Large intestine (tissue), 3 donors: ENCODE measurements around the gene SLC26A4. TPM values are rescaled to one million over a fixed set of nuclear protein-coding genes. Genes with fewer than 3 reads are reported as not detected.

Experiments
- DNase-seq, 2 donors: peaks; one replicate each; pipeline versions ENCODE4 v3.0.0 to v3.0.0-alpha.2; 2013
- H3K27ac ChIP-seq: one replicate; pipeline ENCODE4 v1.5.1; 2013; ENCODE audit warnings: low read length
- H3K27me3 ChIP-seq: 2 replicates; pipeline ENCODE4 v1.6.1; 2013; ENCODE audit warnings: low read length; ENCODE audit not compliant: control insufficient read depth, insufficient read depth
- H3K36me3 ChIP-seq: 2 replicates; pipeline ENCODE4 v1.6.1; 2013; ENCODE audit warnings: low read length; ENCODE audit not compliant: control insufficient read depth, insufficient read depth
- H3K4me1 ChIP-seq: one replicate; pipeline ENCODE4 v1.6.1; 2013; ENCODE audit warnings: low read length; ENCODE audit not compliant: control insufficient read depth, insufficient read depth
- H3K4me3 ChIP-seq: one replicate; pipeline ENCODE4 v1.5.1; 2013; ENCODE audit warnings: low read length
- H3K9me3 ChIP-seq: one replicate; pipeline ENCODE4 v1.6.1; 2013; ENCODE audit warnings: mild to moderate bottlenecking, low read depth, low read length, moderate library complexity; ENCODE audit not compliant: control insufficient read depth
- WGBS: methylation state at CpG from one replicate; pipeline ENCODE4 v1.1.5; 2013; ENCODE audit warnings: low lambda C conversion rate; ENCODE audit not compliant: insufficient coverage; 5-methylcytosine and 5-hydroxymethylcytosine counted together
- polyA plus RNA-seq: library from polyadenylated mRNA; unstranded; fragments of 120-200 nt; gene quantifications from one replicate; pipeline ENCODE4 v1.2.1, GENCODE V29; 2013

The SLC26A4 gene
- polyA plus RNA-seq, 1 donor: 0.28 TPM

- H3K36me3 ChIP-seq: no peaks in the 10 kb centered on the region
- peaks cover 53% of the 10 kb centered on the region for H3K27me3 ChIP-seq
- no peak overlapping the region for H3K27ac ChIP-seq
- H3K4me3 ChIP-seq: no peak overlapping the region
- H3K4me1 ChIP-seq: no peaks in the 10 kb centered on the region
- DNase-seq: no peak
- H3K9me3 ChIP-seq: no peaks in the 10 kb centered on the region
Measured at GRCh38 chr7:107658467-107658866, 2.2 kb upstream of the SLC26A4 start.

DNA sequence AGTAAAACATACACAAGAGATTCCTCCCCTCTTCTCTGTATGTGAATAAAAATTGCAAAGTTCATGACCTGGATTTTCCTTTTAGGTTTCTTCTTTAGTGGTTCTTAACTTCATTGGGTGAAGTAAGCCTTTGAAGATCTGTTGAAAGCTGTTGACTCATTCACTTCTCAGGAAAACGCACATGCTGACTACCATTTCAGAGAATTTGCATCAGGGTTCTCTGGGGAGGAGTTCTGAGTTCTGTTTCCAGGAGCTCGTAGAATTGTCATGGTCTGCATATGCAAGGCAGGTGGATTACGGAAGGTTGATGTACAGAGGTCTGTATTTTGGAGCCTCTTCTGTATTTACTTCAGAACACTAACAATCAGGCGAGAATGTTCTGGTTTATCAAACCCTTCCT, 962 bp upstream of the SLC26A4 start:
- 100% methylated on average over 1 of the region's 4 CpGs for WGBS
- no peaks in the 10 kb centered on the region for H3K4me1 ChIP-seq
- H3K9me3 ChIP-seq: no peaks in the 10 kb centered on the region
- H3K4me3 ChIP-seq: no peak overlapping the region
- H3K36me3 ChIP-seq: no peaks in the 10 kb centered on the region
- H3K27ac ChIP-seq: no peak overlapping the region
- no peak for DNase-seq
- H3K27me3 ChIP-seq: peaks cover 55% of the 10 kb centered on the region

- no peak overlapping the region for H3K27ac ChIP-seq
Measured at GRCh38 chr7:107661081-107661864, 645 bp downstream of the SLC26A4 start.

GRCh38 chr7:107661865-107662379, 1.3 kb downstream of the SLC26A4 start:
- Histone ChIP-seq H3K36me3 (no peaks in the 10 kb centered on the region), H3K27me3 (peaks cover 55% of the 10 kb centered on the region), H3K9me3 (no peaks in the 10 kb centered on the region), H3K4me3 (peak overlapping the region; percentile 44), H3K4me1 (no peaks in the 10 kb centered on the region), H3K27ac (no peak overlapping the region)
- WGBS: no CpG with 5 or more reads among the region's 20 CpGs
- DNase-seq: no peak

More at GRCh38 chr7:107661081-107661864, 645 bp downstream of the SLC26A4 start:
- Histone ChIP-seq H3K4me3 (peak overlapping the region; percentile 44), H3K36me3 (no peaks in the 10 kb centered on the region), H3K9me3 (no peaks in the 10 kb centered on the region), H3K4me1 (no peaks in the 10 kb centered on the region), H3K27me3 (peaks cover 56% of the 10 kb centered on the region)
- peak; percentile 51 to 74 for DNase-seq
- WGBS: 19% methylated on average over 3 of the region's 73 CpGs

- no peaks in the 10 kb centered on the region for H3K36me3 ChIP-seq
- no peaks in the 10 kb centered on the region for H3K4me1 ChIP-seq
- WGBS: no CpG with 5 or more reads among the region's 4 CpGs
- DNase-seq: no peak
- H3K27ac ChIP-seq: no peak overlapping the region
- no peaks in the 10 kb centered on the region for H3K9me3 ChIP-seq
- peaks cover 59% of the 10 kb centered on the region for H3K27me3 ChIP-seq
- H3K4me3 ChIP-seq: no peak overlapping the region
Measured at GRCh38 chr7:107663196-107663595, 2.6 kb downstream of the SLC26A4 start.

- WGBS: no CpG with 5 or more reads among the region's 1 CpG
- Histone ChIP-seq H3K9me3 (no peaks in the 10 kb centered on the region), H3K4me3 (no peak overlapping the region), H3K27me3 (peaks cover 38% of the 10 kb centered on the region), H3K4me1 (no peaks in the 10 kb centered on the region), H3K27ac (no peak overlapping the region), H3K36me3 (no peaks in the 10 kb centered on the region)
- DNase-seq: no peak
Measured at GRCh38 chr7:107666790-107667189, 6.2 kb downstream of the SLC26A4 start.

DNA sequence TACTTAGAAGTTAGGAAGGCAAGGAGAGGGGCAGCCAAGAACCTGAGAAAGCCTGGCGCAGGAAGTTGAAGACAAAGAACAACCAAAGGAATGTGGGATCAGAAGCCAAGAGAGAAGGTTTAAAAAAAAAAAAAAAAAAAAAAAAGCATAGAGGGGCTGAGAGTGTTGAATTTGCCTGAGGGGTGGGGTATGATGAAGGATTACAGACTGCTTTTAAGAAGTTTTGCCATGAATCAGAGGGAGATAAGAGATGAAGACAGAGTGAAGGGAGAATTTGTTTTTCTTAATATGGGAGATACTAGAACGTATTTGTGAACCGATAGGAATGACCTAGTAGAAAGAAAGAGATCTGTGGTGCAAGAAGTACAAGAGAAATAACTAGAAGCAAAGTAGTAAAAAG, 6.7 kb downstream of the SLC26A4 start:
- H3K4me3 ChIP-seq: no peak overlapping the region
- 73% methylated on average over 3 of the region's 3 CpGs for WGBS
- no peaks in the 10 kb centered on the region for H3K36me3 ChIP-seq
- no peaks in the 10 kb centered on the region for H3K9me3 ChIP-seq
- H3K27ac ChIP-seq: no peak overlapping the region
- no peaks in the 10 kb centered on the region for H3K4me1 ChIP-seq
- DNase-seq: no peak
- H3K27me3 ChIP-seq: peaks cover 33% of the 10 kb centered on the region

GRCh38 chr7:107668296-107668695, 7.7 kb downstream of the SLC26A4 start:
- no peaks in the 10 kb centered on the region for H3K9me3 ChIP-seq
- H3K36me3 ChIP-seq: no peaks in the 10 kb centered on the region
- 100% methylated on average over 2 of the region's 4 CpGs for WGBS
- no peak overlapping the region for H3K4me3 ChIP-seq
- H3K4me1 ChIP-seq: no peaks in the 10 kb centered on the region
- H3K27ac ChIP-seq: no peak overlapping the region
- no peak for DNase-seq
- peaks cover 27% of the 10 kb centered on the region for H3K27me3 ChIP-seq

DNA sequence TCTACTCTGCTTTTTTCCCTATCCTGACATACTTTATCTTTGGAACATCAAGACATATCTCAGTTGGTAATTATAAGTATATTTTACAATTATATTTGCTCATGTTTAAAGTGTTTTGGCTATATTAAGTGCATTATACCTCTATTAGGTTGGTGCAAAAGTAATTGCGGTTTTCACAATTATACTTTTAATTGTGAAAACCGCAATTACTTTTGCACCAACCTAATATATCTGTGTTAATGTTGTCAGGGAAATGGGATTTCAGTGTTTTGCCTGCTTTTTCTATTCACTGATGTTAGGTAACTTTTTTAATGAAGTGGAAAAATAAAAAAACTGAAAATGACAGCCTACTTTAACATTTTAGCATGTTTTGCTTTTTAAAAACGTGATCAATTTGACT, 11.6 kb downstream of the SLC26A4 start:
- Histone ChIP-seq H3K27ac (no peak overlapping the region), H3K36me3 (no peaks in the 10 kb centered on the region), H3K27me3 (peaks cover 14% of the 10 kb centered on the region), H3K4me3 (no peak overlapping the region), H3K4me1 (no peaks in the 10 kb centered on the region), H3K9me3 (no peaks in the 10 kb centered on the region)
- WGBS: 94% methylated on average over 3 of the region's 3 CpGs
- DNase-seq: no peak

GRCh38 chr7:107676249-107676648, 15.6 kb downstream of the SLC26A4 start:
- Histone ChIP-seq H3K4me1 (no peaks in the 10 kb centered on the region), H3K27ac (no peak overlapping the region), H3K27me3 (no peaks in the 10 kb centered on the region), H3K9me3 (no peaks in the 10 kb centered on the region), H3K4me3 (no peak overlapping the region), H3K36me3 (no peaks in the 10 kb centered on the region)
- DNase-seq: no peak
- no CpG with 5 or more reads among the region's 2 CpGs for WGBS
